Panc1 (cell line): Measurements from ENCODE around the gene PSMD1. TPM values are rescaled to one million over a fixed set of nuclear protein-coding genes. Genes with fewer than 3 reads are reported as not detected.

ENCODE experiments used
- ATAC-seq: fragments of 200-7000 bp; cut with Tn5 transposase; 2 replicates; pipeline ENCODE4 v1.9.1; 2020; ENCODE audit warnings: mild to moderate bottlenecking, moderate library complexity
- BruUV-seq: library from RNA; stranded (reverse); fragments of 400-500 nt; replicated peaks from 2 replicates; lab custom pipeline; 2021; lab: Mats Ljungman, UMichigan
- CTCF ChIA-PET: fragments of 300-600 bp; sonication (Branson Sonifier 250); formaldehyde crosslinking; loops from one replicate; lab custom pipeline; 2022; ENCODE audit warnings: antibody characterized with exemption; lab: Charles Lee
- POLR2A ChIA-PET: fragments of 300-600 bp; sonication (Branson Sonifier 250); formaldehyde crosslinking; loops from one replicate; lab custom pipeline; 2022; ENCODE audit warnings: antibody characterized with exemption; lab: Charles Lee
- DNase-seq: peaks from one replicate; pipeline ENCODE4 v3.0.0-alpha.2; 2010; ENCODE audit warnings: low read depth, low spot score
- H3K27ac ChIP-seq: 2 replicates; pipeline ENCODE4 v1.5.1; 2011; ENCODE audit warnings: mild to moderate bottlenecking, low read length, inconsistent platforms
- H3K27me3 ChIP-seq: fragments of 200-500 bp; sonication (Bioruptor generic); 2 replicates; pipeline ENCODE4 v1.6.0; 2014; ENCODE audit warnings: low read length, inconsistent platforms; ENCODE audit not compliant: control insufficient read depth, insufficient read depth
- H3K36me3 ChIP-seq: fragments of 200-500 bp; sonication (Bioruptor generic); 2 replicates; pipeline ENCODE4 v1.5.1; 2014; ENCODE audit warnings: inconsistent platforms, mild to moderate bottlenecking, low read length, moderate library complexity; ENCODE audit not compliant: control insufficient read depth, insufficient read depth
- H3K4me1 ChIP-seq: 2 replicates; pipeline ENCODE4 v1.5.1; 2011; ENCODE audit warnings: inconsistent platforms, mild to moderate bottlenecking, low read length, moderate library complexity; ENCODE audit not compliant: control insufficient read depth, insufficient read depth
- H3K4me3 ChIP-seq, 2 experiments: 2 replicates each; pipeline ENCODE4 v1.5.1; 2011 to 2012; ENCODE audit warnings: low read depth in 2 of 2, low read length in 2 of 2, mild to moderate bottlenecking in 2 of 2, inconsistent platforms in 1 of 2, moderate library complexity in 1 of 2
- H3K9me3 ChIP-seq: fragments of 200-500 bp; sonication (Bioruptor generic); 2 replicates; pipeline ENCODE4 v1.5.1; 2014; ENCODE audit warnings: low read depth, mild to moderate bottlenecking, inconsistent platforms, low read length, moderate library complexity; ENCODE audit not compliant: control insufficient read depth, insufficient read depth
- POLR2AphosphoS5 ChIP-seq: IDR thresholded peaks from 2 replicates; pipeline ENCODE4 v1.6.1; 2012; ENCODE audit warnings: mild to moderate bottlenecking, low read depth, low read length, moderate library complexity
- SIN3A ChIP-seq: IDR thresholded peaks from 2 replicates; pipeline ENCODE4 v1.6.1; 2012; ENCODE audit warnings: low read depth, mild to moderate bottlenecking, low read length, moderate library complexity, borderline replicate concordance; ENCODE audit not compliant: insufficient read depth
- TCF7L2 ChIP-seq: IDR thresholded peaks from 2 replicates; pipeline ENCODE4 v1.6.1; 2011; ENCODE audit warnings: mild to moderate bottlenecking, low read depth, low read length, inconsistent platforms
- in situ Hi-C: cut with HindIII; loops from 2 replicates; pipeline ENCODE4 v1.10.0; 2016; ENCODE audit warnings: low sequenced_read_pairs, low pct_unique_long_range_greater_than_20kb
- intact Hi-C: fragments of 100-400 bp; cut with micrococcal nuclease; formaldehyde crosslinking; loops from one replicate; pipeline ENCODE4 v1.10.0; 2022; ENCODE audit not compliant: unreplicated experiment
- total RNA-seq: library from RNA; stranded (reverse); gene quantifications from one replicate; pipeline ENCODE4 v1.2.1, GENCODE V29; 2021; ENCODE audit not compliant: unreplicated experiment
- TF ChIP-seq, protein P1 (sequence below), 2 experiments: IDR thresholded peaks; 2 replicates each; pipeline ENCODE4 v1.6.1; 2011 to 2012; ENCODE audit warnings: low read depth in 2 of 2, control low read depth in 1 of 2, low read length in 1 of 2, mild to moderate bottlenecking in 1 of 2, moderate library complexity in 1 of 2; ENCODE audit not compliant: insufficient read depth in 1 of 2
- TF ChIP-seq, protein P2 (sequence below): fragments of 450-650 bp; IDR thresholded peaks from 2 replicates; pipeline ENCODE4 v1.5.1; 2017; ENCODE audit warnings: mild to moderate bottlenecking

Gene PSMD1
- total RNA-seq, 1 experiment from 2014 or later: 146 TPM

DNA sequence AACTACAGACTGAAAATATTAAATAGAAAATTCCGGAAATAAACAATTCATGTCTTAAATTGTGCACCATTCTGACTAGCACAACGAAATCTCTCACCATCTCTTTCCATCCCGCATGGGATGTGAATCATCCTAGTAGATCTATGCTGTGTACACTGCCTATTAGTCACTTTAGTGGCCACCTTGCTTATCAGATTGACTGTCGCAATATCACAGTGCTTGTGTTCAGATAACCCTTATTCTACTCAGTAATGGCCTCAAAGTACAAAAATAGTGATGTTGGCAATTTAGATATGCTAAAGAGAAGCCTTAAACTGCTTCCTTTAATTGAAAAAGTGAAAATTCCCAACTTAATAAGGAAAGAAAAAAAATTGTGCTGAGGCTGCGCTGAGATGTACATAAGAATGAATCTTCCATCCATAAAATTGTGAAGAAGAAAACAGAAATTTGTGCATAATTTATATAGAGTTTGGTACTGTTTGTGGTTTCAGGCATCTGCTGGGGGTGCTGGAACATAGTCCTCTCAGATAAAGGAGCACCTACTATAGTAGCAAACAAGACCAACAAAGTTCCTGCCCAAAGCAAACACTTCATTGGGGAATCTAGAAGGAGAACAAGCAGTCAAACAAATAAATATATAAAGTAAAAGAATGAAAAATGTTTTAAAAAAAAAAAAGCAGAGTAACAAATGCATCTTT, 12.0 kb downstream of the PSMD1 start:
- no peaks in the 10 kb centered on the region for H3K27me3 ChIP-seq
- H3K36me3 ChIP-seq: peaks cover 68% of the 10 kb centered on the region
- TF ChIP-seq SIN3A: no peak
- TF ChIP-seq, protein P1, sequence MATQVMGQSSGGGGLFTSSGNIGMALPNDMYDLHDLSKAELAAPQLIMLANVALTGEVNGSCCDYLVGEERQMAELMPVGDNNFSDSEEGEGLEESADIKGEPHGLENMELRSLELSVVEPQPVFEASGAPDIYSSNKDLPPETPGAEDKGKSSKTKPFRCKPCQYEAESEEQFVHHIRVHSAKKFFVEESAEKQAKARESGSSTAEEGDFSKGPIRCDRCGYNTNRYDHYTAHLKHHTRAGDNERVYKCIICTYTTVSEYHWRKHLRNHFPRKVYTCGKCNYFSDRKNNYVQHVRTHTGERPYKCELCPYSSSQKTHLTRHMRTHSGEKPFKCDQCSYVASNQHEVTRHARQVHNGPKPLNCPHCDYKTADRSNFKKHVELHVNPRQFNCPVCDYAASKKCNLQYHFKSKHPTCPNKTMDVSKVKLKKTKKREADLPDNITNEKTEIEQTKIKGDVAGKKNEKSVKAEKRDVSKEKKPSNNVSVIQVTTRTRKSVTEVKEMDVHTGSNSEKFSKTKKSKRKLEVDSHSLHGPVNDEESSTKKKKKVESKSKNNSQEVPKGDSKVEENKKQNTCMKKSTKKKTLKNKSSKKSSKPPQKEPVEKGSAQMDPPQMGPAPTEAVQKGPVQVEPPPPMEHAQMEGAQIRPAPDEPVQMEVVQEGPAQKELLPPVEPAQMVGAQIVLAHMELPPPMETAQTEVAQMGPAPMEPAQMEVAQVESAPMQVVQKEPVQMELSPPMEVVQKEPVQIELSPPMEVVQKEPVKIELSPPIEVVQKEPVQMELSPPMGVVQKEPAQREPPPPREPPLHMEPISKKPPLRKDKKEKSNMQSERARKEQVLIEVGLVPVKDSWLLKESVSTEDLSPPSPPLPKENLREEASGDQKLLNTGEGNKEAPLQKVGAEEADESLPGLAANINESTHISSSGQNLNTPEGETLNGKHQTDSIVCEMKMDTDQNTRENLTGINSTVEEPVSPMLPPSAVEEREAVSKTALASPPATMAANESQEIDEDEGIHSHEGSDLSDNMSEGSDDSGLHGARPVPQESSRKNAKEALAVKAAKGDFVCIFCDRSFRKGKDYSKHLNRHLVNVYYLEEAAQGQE (IDR thresholded peaks at IDR 0.05; ENCODE audit: insufficient read depth in 1 of 2, low read depth in 2 of 2, low read length in 1 of 2): no peak
- TF ChIP-seq, protein P2, sequence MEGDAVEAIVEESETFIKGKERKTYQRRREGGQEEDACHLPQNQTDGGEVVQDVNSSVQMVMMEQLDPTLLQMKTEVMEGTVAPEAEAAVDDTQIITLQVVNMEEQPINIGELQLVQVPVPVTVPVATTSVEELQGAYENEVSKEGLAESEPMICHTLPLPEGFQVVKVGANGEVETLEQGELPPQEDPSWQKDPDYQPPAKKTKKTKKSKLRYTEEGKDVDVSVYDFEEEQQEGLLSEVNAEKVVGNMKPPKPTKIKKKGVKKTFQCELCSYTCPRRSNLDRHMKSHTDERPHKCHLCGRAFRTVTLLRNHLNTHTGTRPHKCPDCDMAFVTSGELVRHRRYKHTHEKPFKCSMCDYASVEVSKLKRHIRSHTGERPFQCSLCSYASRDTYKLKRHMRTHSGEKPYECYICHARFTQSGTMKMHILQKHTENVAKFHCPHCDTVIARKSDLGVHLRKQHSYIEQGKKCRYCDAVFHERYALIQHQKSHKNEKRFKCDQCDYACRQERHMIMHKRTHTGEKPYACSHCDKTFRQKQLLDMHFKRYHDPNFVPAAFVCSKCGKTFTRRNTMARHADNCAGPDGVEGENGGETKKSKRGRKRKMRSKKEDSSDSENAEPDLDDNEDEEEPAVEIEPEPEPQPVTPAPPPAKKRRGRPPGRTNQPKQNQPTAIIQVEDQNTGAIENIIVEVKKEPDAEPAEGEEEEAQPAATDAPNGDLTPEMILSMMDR: no peak
- no peak for TF ChIP-seq TCF7L2
- TF ChIP-seq POLR2AphosphoS5: no peak
- BruUV-seq: no TSS peak
- ATAC-seq (peak; percentile 97), DNase-seq (no peak)
- intact Hi-C loops: no loop called here
- ChIA-PET POLR2A (no interaction called here), CTCF (no interaction called here)
- peak overlapping the region; percentile 42; the same call in 1 of the 2 replicates for H3K27ac ChIP-seq
- peaks cover 11% of the 10 kb centered on the region for H3K4me1 ChIP-seq
- H3K4me3 ChIP-seq: no peak overlapping the region
- no peaks in the 10 kb centered on the region for H3K9me3 ChIP-seq
- in situ Hi-C loops: no loop called here

DNA sequence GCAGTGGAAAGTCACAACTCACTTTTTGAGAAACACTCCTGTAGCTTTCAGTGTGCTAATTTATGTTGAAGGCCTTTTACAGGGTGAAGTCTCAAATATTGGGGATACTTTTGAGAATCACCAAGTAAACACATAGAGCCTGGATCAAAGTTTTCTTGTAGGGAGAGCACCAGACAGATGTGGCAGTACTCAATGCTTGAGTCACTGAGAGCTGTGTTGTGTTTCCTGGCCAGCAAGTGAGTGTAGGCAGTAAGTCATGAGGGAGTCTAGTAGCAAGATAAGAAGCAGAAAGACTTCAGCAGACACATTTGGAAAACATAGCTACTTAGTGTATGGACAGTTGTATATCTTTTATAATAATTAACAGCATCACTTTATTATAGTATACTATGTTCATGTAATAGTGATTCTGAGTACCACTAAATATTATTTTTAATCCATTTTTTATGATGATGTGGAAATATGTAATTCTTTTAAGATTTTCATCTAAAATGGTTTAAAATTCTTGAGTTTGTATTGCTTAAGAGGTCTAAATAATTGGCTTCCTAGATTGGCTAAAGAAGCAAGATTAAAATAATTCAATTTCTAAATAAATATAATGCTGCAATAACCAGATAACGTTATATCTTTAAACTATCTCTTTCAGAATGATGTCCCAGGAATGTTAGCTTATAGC, 12.8 kb downstream of the PSMD1 start:
- H3K36me3 ChIP-seq: peaks cover 63% of the 10 kb centered on the region
- no TSS peak for BruUV-seq

More for the DNA sequence above, 12.8 kb downstream of the PSMD1 start:
- POLR2A ChIA-PET: no interaction called here
- in situ Hi-C loops: no loop called here
- DNase-seq: no peak
- Histone ChIP-seq H3K4me1 (peaks cover 11% of the 10 kb centered on the region), H3K4me3 (no peak overlapping the region), H3K27ac (no peak overlapping the region; the same call in 1 of the 2 replicates), H3K9me3 (no peaks in the 10 kb centered on the region), H3K27me3 (no peaks in the 10 kb centered on the region)
- intact Hi-C loops: no loop called here
- no peak for TF ChIP-seq SIN3A
- TF ChIP-seq, protein P2: no peak
- TF ChIP-seq, protein P1 (IDR thresholded peaks at IDR 0.05; ENCODE audit: insufficient read depth in 1 of 2, low read depth in 2 of 2, low read length in 1 of 2): no peak
- no peak for TF ChIP-seq POLR2AphosphoS5
- TF ChIP-seq TCF7L2: no peak
- CTCF ChIA-PET: no interaction called here
- ATAC-seq: peak; percentile 75
